Measurements from ENCODE around the gene TMEM164. TPM values are rescaled to one million over a fixed set of nuclear protein-coding genes. Genes with fewer than 3 reads are reported as not detected.

The TMEM164 gene
- total RNA-seq, 1 donor from 2014 or later = 17.3 TPM

DNA sequence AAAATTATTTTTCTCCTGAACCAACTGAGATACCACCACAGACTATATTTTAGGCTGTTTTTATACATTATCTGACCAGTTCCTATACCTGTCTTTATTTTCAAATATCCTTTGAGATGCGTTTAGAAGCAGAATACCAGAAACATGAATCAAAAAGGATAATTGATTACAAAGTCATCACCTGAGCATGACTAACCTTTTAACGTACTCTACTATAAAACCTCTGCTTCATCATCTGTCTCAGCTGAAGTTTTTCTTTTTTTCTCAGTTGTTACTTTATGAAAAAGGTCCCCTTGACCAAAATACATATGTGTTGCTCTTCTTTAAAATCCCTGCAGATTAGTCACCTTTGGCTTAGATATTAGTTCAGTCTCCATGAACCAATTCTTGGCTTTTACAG is 205.2 kb downstream of the TMEM164 start:
- DNase-seq (ENCODE audit: low read depth) = no peak

DNA sequence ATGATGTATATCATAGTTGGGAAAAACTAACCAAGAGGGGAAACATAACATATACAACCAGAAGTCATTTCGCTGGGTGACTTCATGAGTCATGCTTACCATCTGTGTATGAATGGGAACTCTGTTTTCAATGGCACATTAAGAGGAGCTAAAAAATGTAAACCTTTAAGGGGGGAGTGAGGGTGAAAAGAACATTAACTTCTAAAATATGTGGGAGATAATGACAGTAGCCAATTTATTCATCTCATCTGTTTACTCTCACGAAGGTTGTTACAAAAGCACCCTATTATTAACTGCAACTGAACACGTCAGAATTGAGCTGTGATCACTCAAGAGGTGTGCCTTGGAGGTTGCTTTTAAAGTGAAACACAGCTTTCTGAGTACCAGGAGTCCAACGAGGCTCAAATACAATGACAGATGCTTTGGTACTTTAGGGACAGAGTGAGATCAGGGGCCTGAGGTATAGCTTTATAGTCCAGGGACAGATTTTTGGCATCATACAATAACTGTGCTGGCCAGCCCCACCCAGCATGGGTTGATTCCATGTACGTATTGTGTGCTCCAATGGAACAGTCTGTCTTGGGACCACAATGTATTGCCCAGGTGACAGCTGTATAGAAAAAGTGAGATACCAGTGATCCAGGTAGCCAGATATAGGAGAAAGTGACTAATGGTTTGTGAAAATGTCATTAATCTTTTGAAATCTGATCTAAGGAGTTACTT is 207.7 kb downstream of the TMEM164 start:
- DNase-seq (ENCODE audit: low read depth) = peak; percentile 57

DNA sequence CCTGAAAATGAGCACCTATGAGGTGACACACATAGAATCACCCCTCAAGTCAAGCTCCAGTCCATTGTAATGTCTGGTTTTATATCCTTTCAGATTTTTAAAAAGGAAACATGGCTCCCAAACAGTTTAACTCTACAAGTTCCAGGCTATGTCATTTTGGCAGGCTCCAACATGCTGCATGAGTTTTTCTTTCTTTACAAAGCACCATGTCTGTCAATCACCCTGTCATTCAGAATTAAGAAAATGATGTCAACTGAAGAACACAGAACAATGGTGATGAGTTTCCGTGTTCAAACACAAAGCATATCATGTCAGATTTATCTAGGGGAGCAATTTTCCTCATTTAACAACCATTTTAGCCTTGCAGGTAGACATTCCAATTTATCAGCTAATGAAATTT is 208.4 kb downstream of the TMEM164 start:
- no peak for DNase-seq (ENCODE audit: low read depth)

DNA sequence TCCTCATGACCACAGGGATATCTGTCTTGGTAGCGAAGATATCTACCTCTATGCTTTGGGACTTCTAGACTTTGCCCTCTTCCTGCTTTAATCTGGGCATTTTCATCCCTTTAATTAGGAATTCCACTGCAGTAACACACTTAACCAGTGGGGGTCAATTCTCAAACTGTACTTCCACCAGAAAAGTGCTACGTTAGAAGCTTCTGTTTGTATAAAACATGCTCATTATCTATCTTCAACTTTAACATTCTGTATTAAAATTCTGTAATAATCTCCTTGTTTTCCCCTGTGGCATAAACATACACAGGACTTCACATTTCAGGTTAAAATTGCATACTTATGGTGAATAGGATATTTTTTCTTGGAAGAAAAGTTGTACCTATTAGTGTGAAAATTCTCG is 209.4 kb downstream of the TMEM164 start:
- DNase-seq (ENCODE audit: low read depth) = no peak

DNA sequence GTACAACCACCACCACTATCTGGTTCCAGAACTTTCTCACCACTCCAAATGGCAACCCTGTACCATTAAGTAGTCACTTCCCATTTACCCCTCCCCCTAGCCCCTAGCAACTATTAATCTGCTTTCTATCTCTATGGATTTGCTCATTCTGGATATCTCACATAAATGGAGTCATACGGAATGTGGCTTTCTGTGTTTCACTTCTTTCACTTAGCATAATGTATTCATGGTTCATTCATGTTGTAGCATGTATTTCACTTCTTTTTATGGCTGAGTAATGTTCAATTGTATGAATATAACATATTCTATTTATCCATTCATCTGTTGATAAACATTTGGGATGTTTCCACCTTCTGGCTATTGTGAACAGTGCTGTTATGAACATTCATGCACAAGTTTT is 210.3 kb downstream of the TMEM164 start:
- no peak for DNase-seq (ENCODE audit: low read depth)

DNA sequence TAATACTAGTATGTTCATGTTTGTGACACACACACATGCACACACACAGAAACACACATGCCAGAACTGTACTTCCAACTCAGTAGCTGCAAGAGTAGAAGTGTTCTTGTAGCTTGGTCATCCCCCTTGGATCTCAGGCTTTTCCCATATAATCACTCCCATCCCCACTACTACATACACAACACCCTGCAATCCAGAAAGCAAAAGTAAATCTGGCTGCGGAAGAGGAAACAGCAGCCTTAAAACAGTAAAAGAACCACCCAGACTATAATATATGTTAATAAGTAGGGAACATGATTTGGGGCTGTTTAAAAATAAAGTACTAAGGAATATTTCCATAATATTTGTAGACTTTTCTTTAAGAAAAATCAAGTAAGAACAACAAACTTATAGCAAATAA is 211.8 kb downstream of the TMEM164 start:
- DNase-seq (ENCODE audit: low read depth) = no peak

DNA sequence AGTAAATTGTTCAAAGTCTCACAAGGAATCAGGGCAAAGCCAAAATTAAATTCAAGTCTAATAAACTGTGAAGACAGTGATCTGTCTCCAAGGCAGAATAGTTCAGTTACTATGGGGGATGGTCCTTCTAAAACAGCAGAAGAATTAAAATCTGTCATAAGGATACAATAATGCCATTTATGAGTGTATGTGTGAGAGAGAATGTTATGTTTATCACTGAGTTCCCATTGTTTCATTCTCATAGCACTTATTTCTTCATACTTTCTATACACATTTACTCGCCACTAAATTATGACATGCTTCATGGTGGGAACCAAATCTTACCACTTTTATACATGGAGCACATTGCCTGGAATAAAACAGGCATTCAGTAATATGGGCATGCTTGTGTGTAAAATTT is 212.5 kb downstream of the TMEM164 start:
- no peak for DNase-seq (ENCODE audit: low read depth)

DNA sequence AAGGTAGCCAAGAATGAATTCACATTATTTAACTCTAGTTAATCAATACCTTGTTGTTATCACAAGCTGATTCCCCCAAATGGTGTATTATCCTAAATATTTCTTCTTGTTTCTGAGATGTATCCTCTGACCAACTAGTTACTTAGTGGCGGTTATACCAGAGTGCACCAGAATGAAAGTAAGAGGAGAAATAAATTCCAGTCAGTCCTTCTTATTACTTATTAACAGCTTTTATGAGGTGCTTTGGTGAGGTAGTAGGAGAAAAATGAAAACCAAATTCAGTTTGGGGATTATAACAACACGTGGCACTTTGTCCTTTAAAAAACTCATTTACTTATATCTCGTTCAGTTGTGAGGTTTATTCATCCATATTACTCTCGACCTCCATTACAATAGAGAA is 213.1 kb downstream of the TMEM164 start:
- DNase-seq (ENCODE audit: low read depth) = peak; percentile 90

DNA sequence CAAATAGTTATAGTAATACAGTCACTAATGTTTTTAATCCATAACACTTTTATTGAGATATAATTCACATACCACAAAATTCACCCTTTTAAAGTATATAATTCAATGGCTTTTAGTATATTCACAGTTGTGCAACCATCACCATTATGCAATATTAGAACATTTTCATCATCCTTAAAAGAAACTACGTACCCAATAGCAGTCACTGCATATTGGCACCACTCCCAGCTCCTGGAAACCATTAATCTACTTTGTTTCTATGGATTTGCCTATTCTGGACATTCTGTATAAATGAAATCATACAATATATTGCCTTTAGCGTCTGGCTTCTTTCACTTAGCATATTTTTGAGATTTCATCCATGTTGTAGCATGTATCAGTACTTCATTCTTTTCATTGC is 215.7 kb downstream of the TMEM164 start:
- DNase-seq (ENCODE audit: low read depth) = no peak

DNA sequence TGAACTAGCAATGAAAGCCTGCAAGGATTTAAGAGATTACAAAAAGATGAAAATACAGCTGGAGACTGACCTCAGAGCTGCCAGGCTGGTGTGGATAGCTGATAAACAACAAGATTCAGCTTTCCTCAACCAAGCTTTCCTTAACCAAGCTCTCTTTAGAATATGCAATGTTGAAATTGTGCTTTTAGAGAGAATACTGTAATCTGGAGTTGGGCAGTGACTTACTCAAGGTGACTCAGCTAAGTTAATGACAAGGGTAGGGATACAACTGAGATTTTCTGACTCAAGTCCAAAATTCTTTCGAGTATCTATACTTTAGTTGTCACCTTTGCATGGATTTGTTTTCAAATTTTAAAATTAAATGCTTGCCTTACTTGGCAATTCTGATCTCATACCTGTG is 217.0 kb downstream of the TMEM164 start:
- DNase-seq (ENCODE audit: low read depth) = peak; percentile 65

DNA sequence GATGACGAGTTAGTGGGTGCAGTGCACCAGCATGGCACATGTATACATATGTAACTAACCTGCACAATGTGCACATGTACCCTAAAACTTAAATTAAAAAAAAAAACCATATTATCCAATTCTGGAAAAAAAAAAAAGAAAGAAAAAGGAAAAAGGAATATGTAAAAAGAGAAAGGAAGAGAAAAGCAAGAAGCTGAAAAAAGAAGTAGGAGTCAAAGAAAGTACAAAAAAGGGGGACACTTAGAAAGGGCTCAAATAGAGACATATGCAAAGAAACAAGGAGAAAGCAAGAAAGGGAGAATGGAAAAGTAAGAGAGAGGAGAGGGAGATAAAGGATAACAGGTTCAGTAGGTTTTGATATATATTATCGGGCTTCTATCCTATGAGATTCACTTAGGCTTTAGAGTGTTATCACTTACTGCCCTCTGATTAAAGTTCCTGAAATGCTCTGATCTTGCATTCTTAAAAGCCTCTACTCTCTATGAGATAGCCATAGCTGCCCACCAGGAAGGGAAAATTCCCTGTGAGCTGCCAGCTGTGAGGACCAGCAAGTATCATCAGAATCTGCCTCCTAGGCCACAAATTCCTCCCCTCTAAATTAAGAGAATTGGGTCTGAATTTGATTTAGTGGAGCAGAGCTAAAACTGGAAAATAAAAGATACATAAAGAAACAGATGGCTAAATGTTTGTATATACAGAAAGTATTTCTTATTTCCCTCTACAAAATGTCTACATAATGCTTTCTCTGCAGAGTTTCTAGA is 219.8 kb downstream of the TMEM164 start:
- DNase-seq (ENCODE audit: low read depth) = no peak

DNA sequence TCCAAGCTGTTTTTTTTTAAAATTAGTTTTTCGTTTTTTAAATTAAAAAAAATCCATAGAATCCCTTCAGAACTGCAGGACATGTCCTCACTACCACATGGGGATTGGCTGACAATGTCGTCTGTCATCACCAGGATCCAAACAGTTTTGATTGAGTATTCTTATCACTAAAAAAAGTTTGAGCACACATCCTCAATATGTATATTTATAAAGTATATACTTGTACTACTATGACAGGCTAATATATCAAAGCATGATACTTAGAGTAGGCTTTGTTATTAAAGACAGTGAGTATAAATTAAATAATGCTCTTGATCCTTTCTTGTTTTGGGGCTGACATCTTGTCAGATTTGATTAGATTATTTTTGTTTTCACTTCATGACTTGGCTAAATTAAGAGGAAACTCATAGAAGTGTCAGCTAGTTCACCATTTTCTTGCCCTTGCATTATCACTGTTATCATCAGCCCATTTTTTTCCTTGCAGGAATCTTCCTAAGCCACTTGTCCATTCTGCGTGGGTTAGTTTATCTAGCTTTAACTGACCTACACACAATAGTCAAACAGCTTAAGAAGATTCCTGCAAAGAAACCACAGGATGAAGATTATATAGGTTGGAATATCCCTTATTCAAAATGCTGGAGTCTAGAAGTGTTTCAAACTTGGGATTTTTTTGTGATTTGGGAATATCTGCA is 222.2 kb downstream of the TMEM164 start:
- no peak for DNase-seq (ENCODE audit: low read depth)

DNA sequence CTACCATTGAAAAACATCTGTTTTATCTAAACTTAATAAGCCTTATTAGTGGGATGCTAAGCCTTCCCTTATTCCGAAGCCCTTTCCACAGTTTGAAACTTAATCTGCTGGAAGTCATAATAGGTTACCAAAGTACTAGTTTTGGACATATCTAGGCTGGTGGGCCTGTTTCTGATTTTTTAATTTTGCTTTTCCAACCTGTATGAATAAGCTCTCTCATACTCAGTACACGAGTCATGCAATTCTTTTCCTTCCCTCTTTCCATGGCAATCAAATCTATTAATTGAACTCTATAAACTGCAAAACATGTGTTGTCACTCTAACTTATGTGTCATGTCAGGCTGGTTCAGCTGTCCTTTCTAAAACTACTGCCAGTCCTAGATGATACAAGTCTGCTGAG is 224.0 kb downstream of the TMEM164 start:
- DNase-seq (ENCODE audit: low read depth) = peak; percentile 63
